HCT116 (cell line): ENCODE results near the gene MYO3B. TPM values are rescaled to one million over a fixed set of nuclear protein-coding genes. Genes with fewer than 3 reads are reported as not detected.

Experiments used
- ATAC-seq: fragments of 200-7000 bp; cut with Tn5 transposase; 2 replicates; pipeline ENCODE4 v1.9.1; 2020; ENCODE audit warnings: mild to moderate bottlenecking, moderate library complexity
- BruUV-seq: library from RNA; stranded (reverse); fragments of 400-500 nt; replicated peaks from 2 replicates; lab custom pipeline; 2021; lab: Mats Ljungman, UMichigan
- CTCF ChIA-PET: fragments of 300-600 bp; sonication (Branson Sonifier 250); formaldehyde crosslinking; loops from one replicate; lab custom pipeline; 2021; ENCODE audit warnings: antibody characterized with exemption; lab: Charles Lee
- POLR2A ChIA-PET: fragments of 300-600, 350-600 bp; sonication (Branson Sonifier 250); formaldehyde crosslinking; loops from one replicate; lab custom pipeline; 2021; ENCODE audit warnings: antibody characterized with exemption; lab: Charles Lee
- RAD21 ChIA-PET, 2 experiments: fragments of 300-600 bp; sonication (Branson Sonifier 250); formaldehyde crosslinking; loops; one replicate each; lab custom pipeline; 2023; ENCODE audit warnings: low total read pairs in 2 of 2; ENCODE audit not compliant: uncharacterized antibody in 2 of 2, unreplicated experiment in 2 of 2, low non-redundant PET in 1 of 2; lab: Charles Lee
- DNase-seq: peaks from one replicate; pipeline ENCODE4 v3.0.0-alpha.2; 2010; ENCODE audit warnings: low read depth, low spot score
- H2AFZ ChIP-seq: fragments of 200-600 bp; shearing (Covaris generic), sonication (generic); 2 replicates; pipeline ENCODE4 v1.6.1; 2017; ENCODE audit warnings: low read depth, mixed run types, mixed read lengths, antibody characterized with exemption, low read length; ENCODE audit not compliant: poor library complexity, severe bottlenecking
- H3K27ac ChIP-seq: 2 replicates; pipeline ENCODE4 v1.5.1; 2012; ENCODE audit warnings: low read depth, low read length
- H3K27me3 ChIP-seq: fragments of 200-600 bp; sonication (generic); 2 replicates; pipeline ENCODE4 v1.6.1; 2016; ENCODE audit warnings: mixed run types, low read length, mixed read lengths; ENCODE audit not compliant: insufficient read depth
- H3K36me3 ChIP-seq, 2 experiments: fragments of 200-500 bp in 1 of 2; fragments of 200-600 bp in 1 of 2; sonication (Bioruptor generic) in 1 of 2; sonication (generic) in 1 of 2; 2 replicates each; pipeline versions ENCODE4 v1.5.1 to v1.6.1; 2014 to 2016; ENCODE audit warnings: low read length in 2 of 2, inconsistent platforms in 1 of 2, mixed read lengths in 1 of 2, mixed run types in 1 of 2; ENCODE audit not compliant: insufficient read depth in 2 of 2, control insufficient read depth in 1 of 2
- H3K4me1 ChIP-seq, 2 experiments: fragments of 200-600 bp in 1 of 2; sonication (generic) in 1 of 2; 2 replicates each; pipeline versions ENCODE4 v1.5.1 to v1.6.1; 2012 to 2017; ENCODE audit warnings: low read length in 2 of 2, inconsistent platforms in 1 of 2, mild to moderate bottlenecking in 1 of 2, mixed read lengths in 1 of 2, mixed run types in 1 of 2, moderate library complexity in 1 of 2; ENCODE audit not compliant: insufficient read depth in 2 of 2, control insufficient read depth in 1 of 2
- H3K4me2 ChIP-seq: fragments of 200-600 bp; sonication (generic); 2 replicates; pipeline ENCODE4 v1.6.1; 2017; ENCODE audit warnings: mixed run types, low read length, mixed read lengths
- H3K4me3 ChIP-seq, 2 experiments: fragments of 200-600 bp in 1 of 2; sonication (generic) in 1 of 2; replicated peaks in 1 of 2; 2 replicates each; pipeline ENCODE4 v1.5.1; 2011 to 2016; ENCODE audit warnings: low read length in 2 of 2, control low read depth in 1 of 2, low read depth in 1 of 2, mild to moderate bottlenecking in 1 of 2, mixed read lengths in 1 of 2, mixed run types in 1 of 2
- H3K79me2 ChIP-seq: fragments of 200-600 bp; sonication (generic); 2 replicates; pipeline ENCODE4 v1.6.1; 2017; ENCODE audit warnings: mild to moderate bottlenecking, mixed run types, low read length, moderate library complexity, mixed read lengths; ENCODE audit not compliant: insufficient read depth
- H3K9ac ChIP-seq: fragments of 200-600 bp; sonication (generic); 2 replicates; pipeline ENCODE4 v1.6.1; 2016; ENCODE audit warnings: low read length, mixed read lengths
- H3K9me2 ChIP-seq: fragments of 200-600 bp; sonication (generic), shearing (Covaris generic); 2 replicates; pipeline ENCODE4 v1.6.1; 2017; ENCODE audit warnings: mixed run types, mild to moderate bottlenecking, moderate library complexity; ENCODE audit not compliant: insufficient read depth
- H3K9me3 ChIP-seq, 2 experiments: fragments of 200-500 bp in 1 of 2; fragments of 200-600 bp in 1 of 2; sonication (Bioruptor generic) in 1 of 2; sonication (generic) in 1 of 2; 2 replicates each; pipeline ENCODE4 v1.6.1; 2014 to 2017; ENCODE audit warnings: low read length in 2 of 2, mixed read lengths in 2 of 2, inconsistent platforms in 1 of 2, low read depth in 1 of 2, mild to moderate bottlenecking in 1 of 2, mixed run types in 1 of 2, moderate library complexity in 1 of 2; ENCODE audit not compliant: control insufficient read depth in 1 of 2, insufficient read depth in 1 of 2
- H4K20me1 ChIP-seq: fragments of 200-600 bp; sonication (generic), shearing (Covaris generic); 2 replicates; pipeline ENCODE4 v1.6.1; 2017; ENCODE audit warnings: mixed run types, mild to moderate bottlenecking, moderate library complexity; ENCODE audit not compliant: insufficient read depth
- CEBPB ChIP-seq: IDR thresholded peaks from 2 replicates; pipeline ENCODE4 v1.6.1; 2012; ENCODE audit warnings: low read depth
- EGR1 ChIP-seq: IDR thresholded peaks from 2 replicates; pipeline ENCODE4 v1.6.1; 2012; ENCODE audit warnings: low read depth
- ELF1 ChIP-seq: IDR thresholded peaks from 2 replicates; pipeline ENCODE4 v1.6.1; 2012; ENCODE audit warnings: low read depth, borderline replicate concordance
- FOSL1 ChIP-seq: IDR thresholded peaks from 2 replicates; pipeline ENCODE4 v1.6.1; 2012; ENCODE audit warnings: low read depth
- POLR2A ChIP-seq: IDR thresholded peaks from 2 replicates; pipeline ENCODE4 v1.7.0; 2011; ENCODE audit warnings: borderline replicate concordance; ENCODE audit not compliant: insufficient read depth, insufficient read length; ENCODE audit errors: extremely low read depth
- SIN3A ChIP-seq: IDR thresholded peaks from 2 replicates; pipeline ENCODE4 v1.6.1; 2012; ENCODE audit warnings: low read depth
- SP1 ChIP-seq: IDR thresholded peaks from 2 replicates; pipeline ENCODE4 v1.6.1; 2012; ENCODE audit warnings: low read depth
- intact Hi-C: fragments of 100-400 bp; cut with micrococcal nuclease; formaldehyde crosslinking; loops from 2 replicates; pipeline ENCODE4 v1.10.0; 2022
- total RNA-seq: library from RNA; stranded (reverse); gene quantifications from one replicate; pipeline ENCODE4 v1.2.1, GENCODE V29; 2021; ENCODE audit not compliant: unreplicated experiment
- TF ChIP-seq, protein P1 (sequence below): IDR thresholded peaks from 2 replicates; pipeline ENCODE4 v1.6.1; 2011; ENCODE audit warnings: mild to moderate bottlenecking, low read length, moderate library complexity; ENCODE audit not compliant: insufficient replicate concordance; ENCODE audit errors: extremely low read depth
- TF ChIP-seq, protein P2 (sequence below), 3 experiments: fragments of 200-600 bp in 1 of 3; sonication (generic) in 1 of 3; IDR thresholded peaks in 2 of 3; conservative IDR thresholded peaks in 1 of 3; 2 replicates each; pipeline ENCODE4 v1.5.1; 2012 to 2017; ENCODE audit warnings: low read depth in 2 of 3, low read length in 2 of 3, antibody characterized with exemption in 1 of 3, borderline replicate concordance in 1 of 3, control low read depth in 1 of 3, mild to moderate bottlenecking in 1 of 3, mixed read lengths in 1 of 3, mixed run types in 1 of 3, moderate library complexity in 1 of 3; ENCODE audit not compliant: insufficient read depth in 1 of 3

MYO3B gene
- total RNA-seq, 1 experiment from 2014 or later, result not detected

DNA sequence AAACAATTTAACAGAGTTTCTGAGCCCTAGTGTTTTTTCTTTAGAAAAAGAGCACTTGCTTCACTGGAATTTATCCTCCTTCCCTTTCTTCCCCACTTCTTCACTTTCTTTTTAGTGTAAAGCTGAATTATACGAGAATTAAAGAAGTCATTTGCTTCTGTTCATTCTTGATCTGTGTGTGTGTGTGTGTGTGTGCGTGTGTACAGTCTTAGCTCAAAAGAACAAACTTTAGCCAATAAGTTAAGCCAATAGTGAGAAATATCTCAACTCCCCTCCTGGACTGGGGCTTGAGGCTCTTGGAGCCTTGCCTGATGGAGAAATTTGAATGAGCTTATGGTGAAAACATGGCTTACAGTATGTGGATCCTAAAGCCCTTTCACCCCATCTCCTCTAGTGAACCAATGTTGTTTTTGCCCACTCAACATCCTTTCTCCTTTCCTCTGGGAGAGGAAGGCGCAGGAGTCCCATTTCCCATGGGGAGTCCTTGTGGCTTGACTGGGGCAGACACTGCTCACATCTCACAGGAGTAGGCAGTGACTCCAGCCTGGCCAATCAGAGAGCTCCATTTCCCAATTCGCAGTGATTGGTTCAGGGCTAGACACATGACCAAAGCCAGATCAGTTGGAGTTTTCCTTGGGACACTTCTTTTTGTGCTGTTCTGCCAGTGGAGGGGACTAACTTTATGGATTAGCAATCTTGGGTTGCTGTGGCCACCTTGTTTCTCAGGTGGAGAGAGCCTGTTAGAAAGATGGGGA lies 16.3 kb upstream of the MYO3B start:
- no peak overlapping the region for H3K9ac ChIP-seq
- TF ChIP-seq SP1 (peak; percentile 27; the same call in 1 of the 2 replicates), ELF1 (no peak)
- no peaks in the 10 kb centered on the region for H3K9me2 ChIP-seq
- ATAC-seq (peak; percentile 59; the same call in 1 of the 2 replicates), DNase-seq (no peak)
- H3K4me3 ChIP-seq, result no peak overlapping the region
- BruUV-seq, result no TSS peak
- no peaks in the 10 kb centered on the region for H3K79me2 ChIP-seq
- no peaks in the 10 kb centered on the region for H3K27me3 ChIP-seq
- intact Hi-C loops, result no loop called here
- ChIA-PET CTCF (no interaction called here), POLR2A (no interaction called here), RAD21 (no interaction called here)
- no peaks in the 10 kb centered on the region for H3K36me3 ChIP-seq
- H3K4me2 ChIP-seq, result no peak overlapping the region
- no peaks in the 10 kb centered on the region for H3K9me3 ChIP-seq
- peak overlapping the region; percentile 18 for H2AFZ ChIP-seq
- no peaks in the 10 kb centered on the region for H4K20me1 ChIP-seq
- H3K4me1 ChIP-seq, result peaks cover 0 to 9% of the 10 kb centered on the region in 2 experiments; a peak in 2 of 4 replicates
- no peak overlapping the region for H3K27ac ChIP-seq

DNA sequence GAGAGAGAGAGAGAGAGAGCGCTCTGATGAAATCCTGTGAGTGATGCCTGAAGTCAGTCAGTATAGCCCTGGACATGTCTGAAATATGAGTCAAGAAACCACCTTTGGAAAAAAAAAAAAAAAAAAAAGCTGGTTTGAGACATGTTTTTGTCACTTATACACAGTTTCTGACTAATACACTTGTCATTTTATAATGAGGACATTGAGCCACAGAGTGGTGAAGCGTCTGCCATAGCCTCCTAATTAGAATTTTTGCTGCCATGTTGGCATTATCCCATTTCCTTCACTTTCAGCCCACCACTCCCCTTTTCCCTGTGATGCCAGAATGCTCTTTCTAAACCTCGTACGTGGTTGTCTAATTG lies 15.7 kb upstream of the MYO3B start:
- H3K9me3 ChIP-seq, result no peaks in the 10 kb centered on the region
- no peaks in the 10 kb centered on the region for H3K36me3 ChIP-seq
- H3K4me1 ChIP-seq, result peaks cover 0 to 3% of the 10 kb centered on the region in 2 experiments; a peak in 1 of 4 replicates
- ChIA-PET CTCF (no interaction called here), POLR2A (no interaction called here), RAD21 (no interaction called here)
- ATAC-seq (peak; percentile 27; the same call in 1 of the 2 replicates), DNase-seq (no peak)
- no peaks in the 10 kb centered on the region for H4K20me1 ChIP-seq
- no peaks in the 10 kb centered on the region for H3K79me2 ChIP-seq
- H3K4me2 ChIP-seq, result no peak overlapping the region
- H3K27me3 ChIP-seq, result no peaks in the 10 kb centered on the region
- H3K4me3 ChIP-seq, result no peak overlapping the region
- TF ChIP-seq, protein P1, sequence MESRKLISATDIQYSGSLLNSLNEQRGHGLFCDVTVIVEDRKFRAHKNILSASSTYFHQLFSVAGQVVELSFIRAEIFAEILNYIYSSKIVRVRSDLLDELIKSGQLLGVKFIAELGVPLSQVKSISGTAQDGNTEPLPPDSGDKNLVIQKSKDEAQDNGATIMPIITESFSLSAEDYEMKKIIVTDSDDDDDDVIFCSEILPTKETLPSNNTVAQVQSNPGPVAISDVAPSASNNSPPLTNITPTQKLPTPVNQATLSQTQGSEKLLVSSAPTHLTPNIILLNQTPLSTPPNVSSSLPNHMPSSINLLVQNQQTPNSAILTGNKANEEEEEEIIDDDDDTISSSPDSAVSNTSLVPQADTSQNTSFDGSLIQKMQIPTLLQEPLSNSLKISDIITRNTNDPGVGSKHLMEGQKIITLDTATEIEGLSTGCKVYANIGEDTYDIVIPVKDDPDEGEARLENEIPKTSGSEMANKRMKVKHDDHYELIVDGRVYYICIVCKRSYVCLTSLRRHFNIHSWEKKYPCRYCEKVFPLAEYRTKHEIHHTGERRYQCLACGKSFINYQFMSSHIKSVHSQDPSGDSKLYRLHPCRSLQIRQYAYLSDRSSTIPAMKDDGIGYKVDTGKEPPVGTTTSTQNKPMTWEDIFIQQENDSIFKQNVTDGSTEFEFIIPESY, result no peak
- TF ChIP-seq FOSL1 (peak; percentile 22; the same call in 1 of the 2 replicates), SIN3A (no peak), POLR2A (no peak), CEBPB (no peak), EGR1 (no peak)
- TF ChIP-seq, protein P2, sequence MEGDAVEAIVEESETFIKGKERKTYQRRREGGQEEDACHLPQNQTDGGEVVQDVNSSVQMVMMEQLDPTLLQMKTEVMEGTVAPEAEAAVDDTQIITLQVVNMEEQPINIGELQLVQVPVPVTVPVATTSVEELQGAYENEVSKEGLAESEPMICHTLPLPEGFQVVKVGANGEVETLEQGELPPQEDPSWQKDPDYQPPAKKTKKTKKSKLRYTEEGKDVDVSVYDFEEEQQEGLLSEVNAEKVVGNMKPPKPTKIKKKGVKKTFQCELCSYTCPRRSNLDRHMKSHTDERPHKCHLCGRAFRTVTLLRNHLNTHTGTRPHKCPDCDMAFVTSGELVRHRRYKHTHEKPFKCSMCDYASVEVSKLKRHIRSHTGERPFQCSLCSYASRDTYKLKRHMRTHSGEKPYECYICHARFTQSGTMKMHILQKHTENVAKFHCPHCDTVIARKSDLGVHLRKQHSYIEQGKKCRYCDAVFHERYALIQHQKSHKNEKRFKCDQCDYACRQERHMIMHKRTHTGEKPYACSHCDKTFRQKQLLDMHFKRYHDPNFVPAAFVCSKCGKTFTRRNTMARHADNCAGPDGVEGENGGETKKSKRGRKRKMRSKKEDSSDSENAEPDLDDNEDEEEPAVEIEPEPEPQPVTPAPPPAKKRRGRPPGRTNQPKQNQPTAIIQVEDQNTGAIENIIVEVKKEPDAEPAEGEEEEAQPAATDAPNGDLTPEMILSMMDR (IDR thresholded peaks at IDR 0.05 in 2 of 3, conservative IDR thresholded peaks at IDR 0.05 in 1 of 3; ENCODE audit: borderline replicate concordance in 1 of 3, insufficient read depth in 1 of 3, low read depth in 2 of 3, low read length in 2 of 3), result no peak
- H2AFZ ChIP-seq, result no peak overlapping the region
- intact Hi-C loops, result no loop called here
- H3K9me2 ChIP-seq, result no peaks in the 10 kb centered on the region
- H3K9ac ChIP-seq, result no peak overlapping the region
- no TSS peak for BruUV-seq
- H3K27ac ChIP-seq, result no peak overlapping the region
